Measurements from ENCODE around the gene TRIM47. TPM values are rescaled to one million over a fixed set of nuclear protein-coding genes. Genes with fewer than 3 reads are reported as not detected.

The TRIM47 gene
- total RNA-seq, 4 donors from 2014 or later = 47.4 to 79.0 (median 57.0) TPM

DNA sequence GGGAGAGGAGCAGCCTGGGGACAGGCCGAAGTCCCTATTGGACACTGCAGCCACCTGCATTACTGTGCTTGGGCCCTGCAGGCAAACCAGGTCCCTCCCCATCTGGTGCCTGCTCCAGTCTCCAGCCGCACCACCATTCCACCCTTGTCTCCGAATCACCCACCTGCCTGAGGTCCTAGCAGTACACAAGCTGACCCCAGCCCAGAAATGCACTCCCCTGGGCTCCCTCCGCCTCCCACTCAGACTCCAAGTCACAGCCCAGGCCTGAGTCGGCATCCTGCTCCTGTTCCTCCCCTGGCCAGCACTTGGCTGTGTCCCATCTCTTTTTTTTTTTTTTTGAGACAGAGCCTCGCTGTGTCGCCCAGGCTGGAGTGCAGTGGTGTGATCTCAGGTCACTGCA is 40.5 kb downstream of the TRIM47 start:
- H3K27me3 ChIP-seq = no peaks in the 10 kb centered on the region
- no peak overlapping the region for H3K4me3 ChIP-seq
- H3K36me3 ChIP-seq = peaks cover 0 to 86% (median 9%) of the 10 kb centered on the region in 3 donors
- DNase-seq (ENCODE audit: low spot score in 2 of 2) = no peak
- peaks cover 0 to 6% (median under 1%) of the 10 kb centered on the region in 4 donors for H3K4me1 ChIP-seq
- H3K27ac ChIP-seq = no peak overlapping the region
- no peaks in the 10 kb centered on the region for H3K9me3 ChIP-seq
- TF ChIP-seq CTCF (IDR thresholded peaks at IDR 0.05) (no peak), POLR2A (IDR thresholded peaks at IDR 0.05) (no peak), EP300 (IDR thresholded peaks at IDR 0.05) (no peak)
- WGBS, 2 donors = 72 to 75% methylated on average over 7 of the region's 7 CpGs

GRCh38 chr17:75836605-75837004 is 41.8 kb downstream of the TRIM47 start:
- no peaks in the 10 kb centered on the region for H3K27me3 ChIP-seq
- no peak overlapping the region for H3K27ac ChIP-seq
- H3K36me3 ChIP-seq = peaks cover 0 to 85% (median 9%) of the 10 kb centered on the region in 3 donors
- no peak overlapping the region for H3K4me3 ChIP-seq
- WGBS, 2 donors = 84 to 87% methylated on average over 7 to 9 of the region's 9 CpGs
- TF ChIP-seq POLR2A (IDR thresholded peaks at IDR 0.05) = no peak
- no peak for TF ChIP-seq EP300 (IDR thresholded peaks at IDR 0.05)
- no peak for TF ChIP-seq CTCF (IDR thresholded peaks at IDR 0.05)
- H3K4me1 ChIP-seq = peaks cover 0 to 18% (median 6%) of the 10 kb centered on the region in 4 donors
- DNase-seq (ENCODE audit: low spot score in 2 of 2) = no peak
- no peaks in the 10 kb centered on the region for H3K9me3 ChIP-seq

DNA sequence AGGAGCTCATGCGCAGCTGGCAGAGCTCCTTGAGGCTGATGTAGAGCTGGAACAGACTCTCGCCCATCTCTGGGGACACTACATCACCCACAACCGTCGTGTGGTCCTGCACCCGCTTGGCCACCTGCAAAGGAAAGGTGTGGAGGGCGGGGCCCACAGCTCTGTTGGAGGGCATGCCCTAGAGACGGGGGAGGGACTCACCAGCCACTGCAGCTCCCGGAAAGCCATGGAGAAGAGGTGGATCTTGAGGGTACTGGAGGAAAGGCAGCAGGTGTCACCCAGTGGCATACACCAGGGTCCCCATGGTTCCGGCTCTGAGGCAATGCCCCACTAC is 42.8 kb downstream of the TRIM47 start:
- Histone ChIP-seq H3K4me3 (no peak overlapping the region), H3K27ac (no peak overlapping the region), H3K36me3 (peaks cover 0 to 90% (median 9%) of the 10 kb centered on the region in 3 donors)

DNA sequence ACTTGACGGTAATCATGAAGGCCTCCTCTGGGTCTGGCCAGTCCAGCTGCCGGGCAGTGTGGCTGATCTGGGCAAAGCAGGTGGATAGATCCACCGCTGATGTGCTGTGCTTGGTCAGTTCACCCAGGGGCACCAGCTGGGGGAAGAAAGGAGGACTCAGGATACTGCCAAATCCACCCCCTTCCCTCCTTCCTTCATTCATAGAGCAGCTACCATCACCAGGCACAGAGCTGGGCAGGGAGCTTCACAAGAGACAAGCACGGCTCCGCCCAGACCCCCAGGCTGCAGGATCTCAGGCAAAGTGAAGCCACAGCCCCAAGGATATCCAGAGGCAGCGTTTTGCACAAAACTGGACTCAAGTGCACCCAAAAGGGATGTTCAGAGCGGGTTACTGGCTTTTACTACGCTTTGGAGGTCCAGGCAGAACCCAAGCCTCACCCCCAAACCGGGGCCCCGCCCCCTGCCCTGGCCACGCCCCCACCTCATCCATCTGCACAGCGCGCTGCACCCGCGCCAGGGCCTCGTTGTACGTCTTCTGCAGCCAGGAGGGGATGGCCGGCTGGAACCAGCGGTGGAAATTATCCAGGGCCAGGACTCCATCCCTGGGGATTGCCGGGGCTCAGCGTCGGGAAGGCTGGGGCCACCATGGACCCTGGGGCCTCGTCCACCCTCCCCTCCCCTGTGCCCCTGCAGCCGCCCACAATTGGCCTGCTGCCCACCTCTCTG is 43.3 kb downstream of the TRIM47 start:
- peaks cover 0 to 90% (median 9%) of the 10 kb centered on the region in 3 donors for H3K36me3 ChIP-seq
- no peaks in the 10 kb centered on the region for H3K9me3 ChIP-seq
- no peak overlapping the region for H3K4me3 ChIP-seq
- peaks cover 0 to 18% (median 6%) of the 10 kb centered on the region in 4 donors for H3K4me1 ChIP-seq
- no peak overlapping the region for H3K27ac ChIP-seq
- TF ChIP-seq EP300 (IDR thresholded peaks at IDR 0.05) (no peak), POLR2A (IDR thresholded peaks at IDR 0.05) (no peak), CTCF (IDR thresholded peaks at IDR 0.05) (no peak)
- DNase-seq (ENCODE audit: low spot score in 2 of 2) = no peak
- 48 to 53% methylated on average over 10 to 22 of the region's 24 CpGs for WGBS, 2 donors
- H3K27me3 ChIP-seq = no peaks in the 10 kb centered on the region

More for the DNA sequence above, 42.8 kb downstream of the TRIM47 start:
- no peak for DNase-seq (ENCODE audit: low spot score in 2 of 2)
- Histone ChIP-seq H3K27me3 (no peaks in the 10 kb centered on the region), H3K4me1 (peaks cover 0 to 18% (median 6%) of the 10 kb centered on the region in 4 donors), H3K9me3 (no peaks in the 10 kb centered on the region)
- 60 to 64% methylated on average over 8 to 9 of the region's 9 CpGs for WGBS, 2 donors
- TF ChIP-seq POLR2A (IDR thresholded peaks at IDR 0.05) = no peak
- TF ChIP-seq EP300 (IDR thresholded peaks at IDR 0.05) = no peak
- TF ChIP-seq CTCF (IDR thresholded peaks at IDR 0.05) = no peak

DNA sequence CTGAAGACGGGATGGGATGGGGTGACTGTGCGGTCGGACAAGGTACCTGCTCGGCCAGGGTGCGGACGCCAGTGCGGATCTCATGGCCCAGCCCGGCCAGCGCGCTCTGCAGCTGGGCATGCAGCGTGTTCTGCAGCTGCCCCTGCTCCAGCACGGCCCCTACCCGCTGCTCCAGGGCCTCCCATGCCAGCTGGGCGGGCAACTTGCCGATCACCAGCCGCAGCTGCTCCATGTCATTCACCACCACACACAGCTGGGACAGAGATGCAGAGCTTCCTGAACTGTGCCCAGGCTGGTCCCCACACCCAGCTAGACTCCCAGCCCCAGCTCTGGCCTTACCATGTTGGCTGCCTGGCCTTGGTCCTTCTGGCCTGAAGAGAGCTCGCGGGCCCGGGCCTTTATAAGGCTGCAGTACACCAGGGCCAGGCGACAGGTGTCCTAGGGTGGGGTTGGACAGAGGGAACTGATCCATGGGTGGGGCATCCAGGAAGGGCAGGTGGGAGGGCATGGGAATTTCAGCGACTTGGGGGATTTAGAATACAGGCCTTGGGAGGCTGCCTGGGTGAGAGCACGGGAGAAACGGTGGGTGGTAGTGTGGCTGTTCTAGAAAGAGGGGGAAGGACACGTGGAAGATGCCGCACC is 44.0 kb downstream of the TRIM47 start:
- WGBS, 2 donors = 92 to 95% methylated on average over 23 to 25 of the region's 25 CpGs
- no peaks in the 10 kb centered on the region for H3K27me3 ChIP-seq
- peaks cover 0 to 18% (median 6%) of the 10 kb centered on the region in 4 donors for H3K4me1 ChIP-seq
- no peak for DNase-seq (ENCODE audit: low spot score in 2 of 2)
- no peaks in the 10 kb centered on the region for H3K9me3 ChIP-seq
- H3K4me3 ChIP-seq = no peak overlapping the region
- TF ChIP-seq CTCF (IDR thresholded peaks at IDR 0.05) (no peak), POLR2A (IDR thresholded peaks at IDR 0.05) (no peak), EP300 (IDR thresholded peaks at IDR 0.05) (no peak)
- no peak overlapping the region for H3K27ac ChIP-seq
- H3K36me3 ChIP-seq = peaks cover 0 to 89% (median 9%) of the 10 kb centered on the region in 3 donors

Data from tibial nerve (tissue), 4 donors.